BJ (cell line): ENCODE results near the gene LMX1B. TPM values are rescaled to one million over a fixed set of nuclear protein-coding genes. Genes with fewer than 3 reads are reported as not detected.

Experiments used
- CTCF ChIA-PET: fragments of 350-600 bp; formaldehyde crosslinking; extraction: SDS; loops from one replicate; lab custom pipeline; 2021; ENCODE audit warnings: antibody characterized with exemption, inconsistent platforms; lab: Yijun Ruan, JAX
- POLR2A ChIA-PET: fragments of 300-600 bp; sonication (Branson Sonifier 250); formaldehyde crosslinking; extraction: SDS; loops from one replicate; lab custom pipeline; 2021; ENCODE audit warnings: antibody characterized with exemption; lab: Charles Lee
- DNase-seq: peaks from one replicate; pipeline ENCODE4 v3.0.0-alpha.2; 2011; ENCODE audit warnings: low read depth
- H3K27me3 ChIP-seq: 2 replicates; pipeline ENCODE4 v1.6.0; 2011; ENCODE audit warnings: low read length; ENCODE audit not compliant: control insufficient read depth, insufficient read depth
- H3K36me3 ChIP-seq: 2 replicates; pipeline ENCODE4 v1.5.1; 2011; ENCODE audit warnings: low read length; ENCODE audit not compliant: control insufficient read depth, insufficient read depth
- H3K4me3 ChIP-seq: 2 replicates; pipeline ENCODE4 v1.5.1; 2011; ENCODE audit warnings: low read depth, mild to moderate bottlenecking, control low read depth, low read length
- CTCF ChIP-seq: IDR thresholded peaks from 2 replicates; pipeline ENCODE4 v1.5.1; 2011; ENCODE audit warnings: low read depth, mild to moderate bottlenecking, control low read depth, inconsistent platforms, low read length, moderate library complexity; ENCODE audit not compliant: insufficient read depth
- polyA plus RNA-seq: library from polyadenylated mRNA; depleted of rRNA; stranded (reverse); fragments of >200 nt; gene quantifications from 2 replicates; pipeline ENCODE4 v1.2.3, GENCODE V29; 2011

The LMX1B gene
- polyA plus RNA-seq, 1 experiment: not detected

DNA sequence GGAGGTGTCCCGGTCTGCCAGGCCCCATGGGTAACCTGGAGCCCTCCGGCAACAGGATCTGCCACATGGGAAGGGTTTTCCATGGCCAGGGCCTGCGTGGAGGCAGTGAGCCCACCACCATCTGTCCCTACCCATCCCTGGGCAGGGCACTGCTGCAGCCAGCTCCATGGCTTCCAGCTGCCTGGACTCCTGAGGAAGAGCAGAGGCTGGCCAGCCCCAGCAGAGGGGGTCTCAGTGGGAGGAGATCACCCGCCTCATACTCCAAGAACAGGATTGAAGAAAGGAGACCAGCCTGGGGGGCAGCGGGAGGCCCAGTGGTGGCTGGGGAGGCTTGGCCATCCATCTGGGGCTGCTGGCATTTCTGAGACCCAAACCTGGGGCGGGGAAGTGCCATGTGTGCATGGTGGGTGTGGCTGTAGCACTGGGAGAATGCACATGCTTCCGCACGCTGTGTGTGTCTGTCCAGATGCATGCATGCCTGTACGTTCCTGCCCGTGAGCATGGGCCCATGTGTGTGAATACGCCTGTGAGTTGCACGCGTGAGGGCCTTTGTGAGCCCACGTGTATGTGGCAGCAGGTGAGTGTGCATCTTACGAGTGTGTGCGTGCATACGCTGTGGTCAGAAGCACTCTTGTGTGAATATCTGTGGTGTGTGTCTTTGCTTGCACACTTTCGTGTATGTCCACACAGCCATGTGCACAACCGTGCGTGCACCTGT is 78.5 kb downstream of the LMX1B start:
- no peak overlapping the region for H3K4me3 ChIP-seq
- no peaks in the 10 kb centered on the region for H3K36me3 ChIP-seq
- no peak for DNase-seq
- CTCF ChIA-PET: no interaction called here
- no peak for TF ChIP-seq CTCF
- POLR2A ChIA-PET: no interaction called here
- peaks cover 3% of the 10 kb centered on the region; the same call in 1 of the 2 replicates for H3K27me3 ChIP-seq

GRCh38 chr9:126692759-126693427 is 79.2 kb downstream of the LMX1B start:
- no peak for DNase-seq
- Histone ChIP-seq H3K4me3 (no peak overlapping the region), H3K36me3 (no peaks in the 10 kb centered on the region), H3K27me3 (peaks cover 3% of the 10 kb centered on the region; the same call in 1 of the 2 replicates)
- POLR2A ChIA-PET: no interaction called here
- no peak for TF ChIP-seq CTCF
- CTCF ChIA-PET: interaction anchor here (2.7 kb wide), 1 partner anchor 14 kb away, joined by 13 read pairs; no protein-coding TSS in a partner anchor

DNA sequence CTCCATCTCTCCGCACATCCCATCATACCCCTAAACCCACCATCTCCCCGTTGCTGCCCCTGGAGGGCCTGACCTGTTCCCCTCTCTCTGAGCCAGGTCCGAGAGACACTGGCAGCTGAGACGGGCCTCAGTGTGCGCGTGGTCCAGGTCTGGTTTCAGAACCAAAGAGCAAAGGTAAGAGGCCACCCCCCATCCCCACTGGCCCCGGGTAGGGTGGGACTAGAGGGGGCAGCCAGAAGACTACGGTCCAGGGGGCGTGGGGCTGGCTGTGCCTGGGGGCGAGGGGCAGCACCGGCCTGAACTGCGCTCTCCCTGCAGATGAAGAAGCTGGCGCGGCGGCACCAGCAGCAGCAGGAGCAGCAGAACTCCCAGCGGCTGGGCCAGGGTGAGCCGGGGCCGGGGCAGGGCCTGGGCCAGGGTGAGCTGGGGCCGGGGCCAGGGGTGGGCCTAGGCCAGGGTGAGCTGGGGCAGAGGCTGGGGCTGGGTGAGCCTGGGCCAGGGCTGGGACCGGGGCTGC is 79.8 kb downstream of the LMX1B start:
- Histone ChIP-seq H3K4me3 (no peak overlapping the region), H3K36me3 (no peaks in the 10 kb centered on the region), H3K27me3 (peaks cover 5% of the 10 kb centered on the region)
- TF ChIP-seq CTCF: no peak
- POLR2A ChIA-PET: no interaction called here
- no peak for DNase-seq
- CTCF ChIA-PET: interaction anchor here (1.0 to 2.7 kb wide), 3 partner anchors 11 to 90 kb away, joined by 3 to 13 read pairs (median 8); no protein-coding TSS in a partner anchor

GRCh38 chr9:126694206-126695081 is 80.7 kb downstream of the LMX1B start:
- ChIA-PET POLR2A (no interaction called here), CTCF (interaction anchor here (0.7 to 2.7 kb wide), 5 partner anchors 9 to 89 kb away, joined by 3 to 13 read pairs (median 5); no protein-coding TSS in a partner anchor)

More at GRCh38 chr9:126694206-126695081, 80.7 kb downstream of the LMX1B start:
- no peak for TF ChIP-seq CTCF
- H3K27me3 ChIP-seq: peaks cover 7% of the 10 kb centered on the region
- no peak overlapping the region for H3K4me3 ChIP-seq
- DNase-seq: no peak
- no peaks in the 10 kb centered on the region for H3K36me3 ChIP-seq
